GM19463 (cell line): ENCODE data around the gene SPRR5.

ENCODE experiments used
- ATAC-seq: cut with Tn5 transposase; IDR thresholded peaks from one replicate; pipeline ENCODE4 v1.9.1; 2021; ENCODE audit warnings: mild to moderate bottlenecking, moderate library complexity; ENCODE audit not compliant: unreplicated experiment

The SPRR5 gene

GRCh38 chr1:152942161-152942560 is 4.8 kb upstream of the SPRR5 start:
- ATAC-seq: no peak

GRCh38 chr1:152946248-152946647 is 758 bp upstream of the SPRR5 start:
- ATAC-seq: no peak

GRCh38 chr1:152951711-152952110 is 4.7 kb downstream of the SPRR5 start:
- no peak for ATAC-seq

- ATAC-seq: no peak
Observed at GRCh38 chr1:152953761-152954160, 6.8 kb downstream of the SPRR5 start.

- ATAC-seq: no peak
Observed at GRCh38 chr1:152954436-152954835, 7.4 kb downstream of the SPRR5 start.

- no peak for ATAC-seq
Observed at GRCh38 chr1:152957561-152957960, 10.6 kb downstream of the SPRR5 start.

GRCh38 chr1:152959273-152959672 is 12.3 kb downstream of the SPRR5 start:
- ATAC-seq: no peak

GRCh38 chr1:152959801-152960451 is 12.9 kb downstream of the SPRR5 start:
- ATAC-seq: no peak

GRCh38 chr1:152960452-152961044 is 13.5 kb downstream of the SPRR5 start:
- ATAC-seq: no peak

GRCh38 chr1:152961226-152961891 is 14.4 kb downstream of the SPRR5 start:
- no peak for ATAC-seq

- ATAC-seq: no peak
Observed at GRCh38 chr1:152962876-152963415, 15.9 kb downstream of the SPRR5 start.

GRCh38 chr1:152964536-152964935 is 17.5 kb downstream of the SPRR5 start:
- ATAC-seq: no peak

- ATAC-seq: no peak
Observed at GRCh38 chr1:152965853-152966252, 18.8 kb downstream of the SPRR5 start.

GRCh38 chr1:152967201-152967600 is 20.2 kb downstream of the SPRR5 start:
- peak; percentile 67 for ATAC-seq

GRCh38 chr1:152968248-152968647 is 21.2 kb downstream of the SPRR5 start:
- peak; percentile 89 for ATAC-seq

GRCh38 chr1:152969036-152969435 is 22.0 kb downstream of the SPRR5 start:
- no peak for ATAC-seq

- no peak for ATAC-seq
Observed at GRCh38 chr1:152970495-152970894, 23.5 kb downstream of the SPRR5 start, which contains the start of gene SPRR4. TSS of gene SPRR4 (plus strand) at chr1:152970648. CDS start at chr1:152971891, 1,243 bp downstream.

GRCh38 chr1:152972196-152972886 is 25.3 kb downstream of the SPRR5 start:
- ATAC-seq: no peak

- ATAC-seq: no peak
Observed at GRCh38 chr1:152976688-152977087, 29.7 kb downstream of the SPRR5 start.

GRCh38 chr1:152977614-152978013 is 30.6 kb downstream of the SPRR5 start:
- ATAC-seq: no peak

- no peak for ATAC-seq
Observed at GRCh38 chr1:152980676-152981075, 33.7 kb downstream of the SPRR5 start.
